CD4-positive, alpha-beta T cell treated with Interleukin-17A for 4 hours (primary cell): ENCODE results near the gene DPP9.

Experiments used
- DNase-seq: peaks from one replicate; pipeline ENCODE4 v3.0.0-alpha.2; 2020; ENCODE audit warnings: mixed read lengths

Gene DPP9

DNA sequence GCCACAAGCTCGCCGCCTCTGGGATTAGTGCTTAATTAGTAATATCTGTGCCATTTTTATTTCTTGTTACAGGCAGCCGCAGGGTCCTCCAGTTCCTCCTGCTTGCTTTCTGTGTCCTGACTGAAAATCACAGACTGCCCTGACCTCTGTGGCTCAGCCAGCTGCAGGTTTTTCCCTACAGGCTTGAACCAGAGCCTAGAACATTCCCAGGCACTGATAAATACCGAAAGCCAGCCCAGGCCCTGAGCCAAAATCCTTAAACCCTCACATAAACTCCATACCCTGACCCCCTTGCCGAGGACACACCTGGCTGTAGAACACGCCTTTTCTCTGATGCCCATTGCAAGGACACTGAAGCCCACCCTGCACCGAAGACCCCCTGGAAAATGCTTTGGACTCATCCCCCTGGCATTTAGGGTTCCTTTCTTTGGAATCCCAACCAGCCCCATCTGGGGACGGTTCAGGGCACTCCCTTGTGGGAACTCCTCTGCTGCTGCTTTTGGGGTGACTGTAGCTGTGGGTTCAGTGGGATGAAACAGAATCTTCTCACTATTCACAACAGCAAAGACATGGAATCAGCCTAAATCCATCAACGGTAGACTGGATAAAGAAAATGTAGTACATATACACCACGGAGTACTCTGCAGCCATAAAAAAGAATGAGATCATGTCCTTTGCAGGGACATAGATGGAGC, 15.5 kb downstream of the DPP9 start:
- no peak for DNase-seq

DNA sequence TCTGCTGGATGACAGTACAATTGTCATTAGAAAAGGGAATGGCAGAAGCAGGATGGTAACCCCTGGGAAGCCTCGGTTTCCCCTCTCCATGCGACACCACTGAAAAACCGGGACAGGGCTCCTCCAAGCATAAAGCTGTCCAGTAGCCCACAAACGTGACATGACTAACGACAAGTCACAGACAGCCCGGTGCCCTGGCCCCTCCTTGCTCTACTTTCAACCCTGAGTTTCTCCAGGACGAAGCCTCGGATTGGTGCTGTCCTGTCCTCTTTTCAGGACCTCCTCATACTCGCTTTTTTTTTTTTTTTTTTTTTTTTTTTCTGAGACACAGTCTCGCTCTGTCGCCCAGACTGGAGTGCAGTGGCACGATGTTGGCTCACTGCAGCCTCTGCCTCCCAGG, 16.3 kb downstream of the DPP9 start:
- DNase-seq: no peak

DNA sequence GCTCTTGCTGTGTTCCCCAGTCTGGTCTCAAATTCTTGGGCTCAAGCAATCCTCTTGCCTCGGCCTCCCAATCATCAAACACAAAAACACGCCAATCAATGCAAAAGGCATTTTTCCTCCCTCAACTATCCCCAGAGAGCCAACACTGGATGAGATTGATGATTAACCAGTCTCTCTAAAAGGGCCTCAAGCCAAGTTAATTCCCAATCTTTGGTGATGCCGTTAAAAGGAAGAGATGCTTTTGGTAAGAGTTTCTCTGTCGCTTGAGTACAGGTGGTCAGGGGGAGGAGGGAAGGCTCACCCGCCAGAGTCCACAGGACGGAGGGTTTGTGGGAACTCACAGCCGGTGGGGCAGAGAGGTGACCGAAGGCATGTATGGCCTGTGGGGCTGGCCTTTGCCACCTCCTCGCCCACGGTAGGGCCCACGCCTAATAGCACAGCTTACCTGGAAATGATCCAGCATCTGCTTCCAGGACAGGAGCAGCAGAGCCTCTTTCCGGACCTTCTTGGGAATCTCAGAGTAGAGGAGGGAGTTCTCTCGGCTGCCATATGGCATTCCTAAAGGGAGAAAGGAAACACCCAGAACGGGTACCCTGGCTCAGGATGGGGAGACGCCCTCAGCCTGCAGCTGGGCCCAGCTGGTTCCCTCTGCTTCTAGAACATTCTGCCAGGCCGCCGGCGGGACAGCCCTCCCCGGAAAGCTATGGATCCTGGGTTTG, 18.1 kb downstream of the DPP9 start:
- no peak for DNase-seq

DNA sequence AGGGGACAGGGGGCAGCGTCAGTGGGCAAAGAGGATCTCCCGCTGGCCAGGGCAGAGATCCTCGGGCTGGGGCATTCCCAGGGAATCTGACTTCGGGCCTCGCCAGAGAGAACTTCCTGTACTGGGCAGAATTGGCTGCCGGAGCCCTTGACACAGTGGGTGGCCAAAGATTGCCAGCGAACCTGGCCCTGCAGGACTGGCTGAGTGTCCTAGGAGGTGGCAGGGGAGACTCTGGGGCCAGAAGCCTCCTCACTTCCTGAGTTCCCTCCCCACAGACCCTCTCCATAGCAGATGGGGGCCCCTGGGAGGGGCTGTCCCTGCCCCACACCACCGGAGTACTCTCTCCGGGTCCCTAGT, 19.3 kb downstream of the DPP9 start:
- DNase-seq: no peak

DNA sequence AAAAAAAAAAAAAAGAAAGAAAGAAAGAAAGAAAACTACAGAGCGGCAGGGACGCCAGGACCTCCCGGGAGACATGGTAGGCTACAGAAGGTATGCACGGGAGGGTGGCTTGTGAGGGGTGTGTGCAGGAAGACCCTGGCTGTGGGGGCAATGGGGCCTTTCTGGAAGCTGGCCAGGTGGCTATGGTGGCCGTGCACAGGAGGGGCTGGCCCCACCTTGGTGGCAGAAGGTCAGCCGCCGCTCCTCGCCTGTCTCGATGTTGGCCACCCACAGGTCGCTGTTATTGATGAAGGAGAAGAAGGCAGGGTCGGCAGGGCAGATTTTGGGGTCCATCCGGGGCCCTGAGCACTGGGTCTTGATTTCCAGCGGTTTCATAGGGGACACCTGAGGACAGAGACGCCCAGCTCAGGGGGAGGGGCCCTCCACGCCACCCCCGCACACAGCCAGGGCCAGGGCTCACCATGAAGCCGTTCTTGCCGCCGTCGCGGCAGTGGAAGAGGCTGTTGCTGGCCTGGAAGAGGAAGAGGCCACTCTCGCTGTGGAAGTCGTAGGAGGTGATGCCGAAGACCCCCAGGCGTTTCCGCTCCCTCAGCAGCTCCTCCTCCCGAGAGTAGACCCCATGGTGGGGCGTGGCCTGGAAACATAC, 19.8 kb downstream of the DPP9 start:
- DNase-seq: no peak

DNA sequence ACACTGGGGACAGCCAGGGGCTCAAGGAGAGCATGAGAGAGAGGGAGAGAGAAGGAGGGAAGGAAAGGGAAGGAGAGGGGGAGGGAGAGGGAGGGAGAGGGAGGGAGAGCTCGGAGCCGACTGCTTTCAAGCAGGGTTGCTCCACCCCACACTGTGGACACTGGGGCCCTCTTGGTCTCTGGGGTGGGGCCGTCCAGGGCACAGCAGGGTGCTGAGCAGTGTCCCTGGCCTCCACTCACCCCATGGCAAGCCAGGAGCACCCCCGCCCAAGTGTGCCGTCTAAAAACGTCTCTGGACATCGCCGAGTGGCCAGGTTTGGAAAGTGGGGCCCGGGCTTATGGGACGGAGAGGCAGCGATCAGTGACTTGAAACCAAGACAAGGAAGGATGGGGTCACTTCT, 20.9 kb downstream of the DPP9 start:
- DNase-seq: no peak

DNA sequence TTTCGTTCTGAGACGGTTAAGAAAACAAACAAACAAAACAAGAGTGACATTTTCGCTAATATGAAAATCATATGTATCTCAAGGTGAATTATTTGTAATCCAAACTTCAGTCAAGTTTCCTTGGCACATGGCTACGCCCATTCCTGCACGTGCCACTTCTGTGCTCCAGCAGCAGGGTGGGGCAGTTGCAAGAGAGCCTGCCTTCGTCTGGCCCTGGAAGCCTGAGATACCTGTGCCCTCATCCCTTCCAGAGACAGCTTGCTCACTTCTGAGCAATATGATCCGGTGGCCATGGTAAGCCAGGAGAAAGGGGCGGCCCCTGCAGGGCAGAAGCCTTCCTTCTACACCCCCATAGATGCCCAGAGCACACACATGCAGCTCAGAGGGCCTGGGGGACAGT, 22.1 kb downstream of the DPP9 start:
- DNase-seq: no peak

DNA sequence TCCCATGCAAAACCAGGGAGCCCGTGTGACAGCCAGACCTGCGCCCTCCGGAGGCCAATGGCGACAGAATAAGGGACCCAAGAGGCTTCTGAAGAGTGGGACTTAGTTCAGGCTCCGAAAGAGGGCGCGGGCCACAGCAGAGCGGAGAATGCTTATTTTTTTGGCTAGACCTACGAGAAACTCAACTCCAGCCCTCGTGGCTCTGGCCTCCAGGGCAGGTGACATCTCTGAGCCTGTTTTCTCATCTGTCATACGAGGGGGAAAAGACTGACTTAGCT, 23.0 kb downstream of the DPP9 start:
- DNase-seq: no peak

DNA sequence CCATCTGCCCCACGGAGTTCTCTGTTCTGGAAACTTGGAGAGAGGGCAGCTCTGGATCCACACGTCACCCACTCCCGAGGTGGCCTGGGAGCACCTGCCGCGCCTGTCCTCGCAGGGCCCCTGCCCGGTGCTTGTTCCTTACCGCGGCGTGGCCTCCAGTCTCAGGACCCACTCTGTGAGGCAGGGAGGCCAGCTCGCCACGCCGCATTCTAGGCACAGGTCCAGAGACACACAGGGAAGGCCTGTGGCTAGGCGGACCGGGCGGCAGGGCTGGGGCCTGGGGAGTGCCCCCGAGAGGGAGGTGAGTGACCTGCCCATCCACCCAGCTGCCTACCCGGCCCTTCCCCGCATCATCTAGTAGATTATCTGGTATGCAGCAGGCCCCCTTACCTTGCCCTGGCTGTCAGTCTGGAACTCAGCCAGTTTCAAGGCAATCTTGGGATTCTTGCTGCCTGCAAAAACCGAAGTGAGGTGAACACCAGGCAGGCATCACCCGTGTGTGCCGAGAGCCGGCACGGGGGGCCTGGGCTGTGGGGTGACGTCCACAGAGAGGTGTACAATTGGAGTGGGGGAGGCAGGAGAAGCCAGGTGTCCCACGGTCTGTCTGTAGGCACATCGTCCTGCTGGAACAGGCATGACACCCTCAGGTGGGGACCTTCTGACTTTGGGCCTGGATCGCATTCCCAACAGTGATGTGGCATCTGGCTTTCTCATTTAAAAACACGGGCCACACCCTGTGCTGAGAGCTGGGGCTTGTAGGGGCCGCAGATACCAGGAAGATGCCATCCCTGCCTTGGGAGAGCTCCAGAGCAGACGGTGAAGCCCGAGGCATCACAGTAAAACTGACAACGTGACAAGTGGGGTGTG, 23.6 kb downstream of the DPP9 start:
- no peak for DNase-seq

- no peak for DNase-seq
These were observed 26.3 kb downstream of the DPP9 start for GRCh38 chr19:4697304-4697703.

DNA sequence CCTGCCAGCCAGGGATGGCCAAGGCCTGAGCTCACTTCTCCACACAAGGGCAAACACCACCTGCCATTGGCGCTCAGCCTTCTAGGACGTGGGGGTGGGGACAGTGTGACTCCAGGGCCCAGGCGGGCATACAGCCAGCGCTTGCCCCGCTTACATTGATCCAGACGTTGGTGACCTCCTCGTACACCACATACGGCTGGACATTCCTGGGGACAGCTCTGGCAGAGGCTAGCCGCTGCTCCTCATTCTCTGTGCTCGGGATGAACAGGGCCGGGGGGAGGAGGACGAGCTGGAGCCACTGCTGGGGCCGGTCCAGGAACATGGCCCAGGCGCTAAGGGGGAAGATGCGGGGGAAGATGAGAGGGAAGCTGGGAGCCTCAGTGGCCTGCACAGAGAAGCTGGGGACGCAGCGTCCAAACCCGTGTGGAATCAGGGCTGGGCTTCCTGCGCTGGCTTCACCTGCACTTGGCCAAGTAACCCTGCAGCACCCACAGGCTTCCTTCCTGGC, 28.4 kb downstream of the DPP9 start:
- DNase-seq: no peak

GRCh38 chr19:4694211-4694987, 29.2 kb downstream of the DPP9 start:
- no peak for DNase-seq

GRCh38 chr19:4693471-4694121, 30.0 kb downstream of the DPP9 start:
- no peak for DNase-seq

GRCh38 chr19:4693078-4693350, 30.6 kb downstream of the DPP9 start:
- no peak for DNase-seq

- no peak for DNase-seq
These were observed 31.2 kb downstream of the DPP9 start for GRCh38 chr19:4692251-4693077.

GRCh38 chr19:4691373-4691772, 32.3 kb downstream of the DPP9 start:
- DNase-seq: no peak

DNA sequence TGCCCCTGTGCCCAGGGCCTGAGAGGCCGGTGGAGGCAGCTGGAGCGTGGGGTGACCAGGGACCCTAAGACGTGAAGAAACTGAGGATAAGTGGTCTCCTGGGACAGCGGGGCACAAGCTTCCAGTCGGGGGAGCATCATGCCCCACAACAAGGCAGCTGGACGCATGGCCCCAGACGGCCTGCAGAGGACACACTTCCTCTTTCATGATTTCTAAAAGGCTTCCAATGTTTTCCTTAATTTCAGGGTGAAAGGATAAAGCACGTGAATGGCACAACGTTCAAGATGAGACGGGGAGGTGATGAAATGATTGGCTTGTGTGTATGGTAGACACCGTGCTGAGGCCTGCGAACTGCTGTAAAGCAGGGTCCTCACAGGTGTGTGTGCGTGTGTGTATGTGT, 33.3 kb downstream of the DPP9 start:
- no peak for DNase-seq

DNA sequence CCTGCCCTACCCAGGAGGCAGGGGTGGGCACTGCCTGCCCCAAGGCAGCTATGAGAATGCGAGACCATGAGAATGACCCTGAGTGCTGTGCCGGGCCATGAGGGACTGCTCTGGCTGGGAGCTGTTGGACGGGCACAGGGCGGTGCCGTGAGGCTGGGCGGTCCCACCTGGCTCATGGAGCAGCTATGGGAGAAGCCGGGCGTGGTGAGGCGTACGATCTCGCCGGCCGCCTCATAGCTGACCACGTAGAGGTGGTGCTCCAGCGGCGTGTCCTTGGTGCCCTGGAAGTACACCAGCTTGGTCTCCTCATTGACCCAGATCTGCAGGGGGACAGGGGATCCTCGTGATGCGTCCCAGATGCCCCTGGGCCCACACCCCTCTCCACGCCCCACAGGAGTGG, 34.2 kb downstream of the DPP9 start:
- no peak for DNase-seq

DNA sequence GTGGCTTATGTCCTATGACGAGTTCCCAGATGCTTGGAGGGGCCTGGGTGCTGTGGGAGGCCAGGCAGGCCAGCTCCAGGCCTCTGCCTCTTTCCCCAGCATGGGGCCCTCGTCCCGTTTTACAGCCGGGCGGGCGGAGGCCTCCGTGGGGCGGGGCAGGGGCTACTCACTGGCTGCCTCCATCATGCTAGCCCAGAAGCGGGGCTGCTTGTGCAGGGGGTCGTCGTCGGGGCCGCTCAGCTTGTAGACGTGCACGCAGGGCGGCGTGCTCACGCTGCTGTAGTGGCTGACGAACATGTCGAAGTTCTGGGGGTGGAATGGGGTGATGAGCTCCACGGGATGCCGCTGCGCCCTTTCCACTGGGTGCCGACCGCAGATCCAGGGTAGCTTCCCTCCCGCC, 35.1 kb downstream of the DPP9 start:
- DNase-seq: no peak

DNA sequence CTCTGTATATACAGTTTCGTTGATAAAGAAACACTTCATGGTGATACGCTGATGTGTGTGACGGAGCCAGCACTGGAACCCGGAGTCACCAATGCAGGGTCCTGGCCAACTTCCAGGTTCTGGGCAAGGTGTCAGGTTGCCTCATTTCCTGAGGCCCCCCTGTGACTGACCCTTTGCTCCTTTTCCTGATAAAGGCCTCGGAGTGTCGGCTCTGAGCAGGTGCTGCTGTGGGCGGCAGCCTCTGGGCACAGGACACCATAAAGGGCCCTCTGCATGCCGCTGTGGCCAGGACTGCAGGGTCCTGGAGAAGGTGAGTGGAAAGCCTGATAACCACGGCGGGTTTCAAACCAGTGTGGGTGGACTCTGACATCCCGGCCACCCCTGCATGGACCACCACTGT, 36.2 kb downstream of the DPP9 start:
- no peak for DNase-seq

GRCh38 chr19:4686700-4687099, 36.9 kb downstream of the DPP9 start:
- no peak for DNase-seq
